Measurements from ENCODE around the gene UMODL1. TPM values are rescaled to one million over a fixed set of nuclear protein-coding genes. Genes with fewer than 3 reads are reported as not detected.

The UMODL1 gene
- total and polyA plus RNA-seq, 2 of the 13 experiments (the other 11 are each of a cell fraction or from before 2014, with no cell fraction given): not detected

DNA sequence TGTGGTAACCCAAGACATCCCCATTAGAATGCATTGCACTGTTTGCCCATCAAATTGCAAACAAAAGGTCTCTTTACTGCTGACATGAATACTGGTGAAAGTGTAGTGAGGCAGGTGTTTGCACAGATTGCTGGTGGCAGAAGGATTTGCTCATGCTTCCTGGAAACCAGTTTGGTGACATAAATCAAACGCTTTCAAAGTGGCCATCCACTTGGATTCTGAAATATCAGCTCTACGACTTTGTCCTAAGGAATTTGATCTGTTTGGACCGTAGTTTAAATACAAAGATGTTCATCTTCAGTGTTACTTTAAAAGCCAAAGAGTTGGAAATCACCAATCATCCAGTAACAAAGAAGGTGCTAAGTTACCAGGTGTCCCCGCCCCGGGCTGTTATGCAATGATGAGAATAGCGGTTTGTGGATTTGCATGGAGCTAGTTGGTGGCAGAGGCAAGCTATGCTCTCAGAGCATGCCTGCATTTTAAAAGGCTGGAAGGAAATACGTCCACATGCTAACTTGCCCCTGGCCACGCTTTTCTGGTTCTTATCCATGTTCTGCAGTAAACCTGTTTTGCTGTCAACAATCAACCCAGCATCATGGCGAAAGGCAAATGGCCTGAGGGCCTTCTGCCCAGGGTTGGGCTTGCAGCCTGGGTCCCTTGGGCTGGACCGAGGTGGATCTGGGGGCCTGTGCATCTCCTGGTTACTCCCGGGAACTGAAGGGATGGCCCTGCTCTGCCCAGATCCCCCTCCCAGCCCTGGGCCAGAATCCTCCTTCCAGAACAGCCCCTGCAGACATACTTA is 49.2 kb downstream of the UMODL1 start (continued):
- TF ChIP-seq, protein P1, sequence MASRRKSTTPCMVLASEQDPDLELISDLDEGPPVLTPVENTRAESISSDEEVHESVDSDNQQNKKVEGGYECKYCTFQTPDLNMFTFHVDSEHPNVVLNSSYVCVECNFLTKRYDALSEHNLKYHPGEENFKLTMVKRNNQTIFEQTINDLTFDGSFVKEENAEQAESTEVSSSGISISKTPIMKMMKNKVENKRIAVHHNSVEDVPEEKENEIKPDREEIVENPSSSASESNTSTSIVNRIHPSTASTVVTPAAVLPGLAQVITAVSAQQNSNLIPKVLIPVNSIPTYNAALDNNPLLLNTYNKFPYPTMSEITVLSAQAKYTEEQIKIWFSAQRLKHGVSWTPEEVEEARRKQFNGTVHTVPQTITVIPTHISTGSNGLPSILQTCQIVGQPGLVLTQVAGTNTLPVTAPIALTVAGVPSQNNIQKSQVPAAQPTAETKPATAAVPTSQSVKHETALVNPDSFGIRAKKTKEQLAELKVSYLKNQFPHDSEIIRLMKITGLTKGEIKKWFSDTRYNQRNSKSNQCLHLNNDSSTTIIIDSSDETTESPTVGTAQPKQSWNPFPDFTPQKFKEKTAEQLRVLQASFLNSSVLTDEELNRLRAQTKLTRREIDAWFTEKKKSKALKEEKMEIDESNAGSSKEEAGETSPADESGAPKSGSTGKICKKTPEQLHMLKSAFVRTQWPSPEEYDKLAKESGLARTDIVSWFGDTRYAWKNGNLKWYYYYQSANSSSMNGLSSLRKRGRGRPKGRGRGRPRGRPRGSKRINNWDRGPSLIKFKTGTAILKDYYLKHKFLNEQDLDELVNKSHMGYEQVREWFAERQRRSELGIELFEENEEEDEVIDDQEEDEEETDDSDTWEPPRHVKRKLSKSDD (CRISPR knock-in tag; IDR thresholded peaks at IDR 0.05; ENCODE audit: low read depth): no peak
- TF ChIP-seq GATAD2A (CRISPR knock-in tag; IDR thresholded peaks at IDR 0.05): peak; percentile 52; the same call in 1 of the 2 replicates
- TF ChIP-seq, protein P2, sequence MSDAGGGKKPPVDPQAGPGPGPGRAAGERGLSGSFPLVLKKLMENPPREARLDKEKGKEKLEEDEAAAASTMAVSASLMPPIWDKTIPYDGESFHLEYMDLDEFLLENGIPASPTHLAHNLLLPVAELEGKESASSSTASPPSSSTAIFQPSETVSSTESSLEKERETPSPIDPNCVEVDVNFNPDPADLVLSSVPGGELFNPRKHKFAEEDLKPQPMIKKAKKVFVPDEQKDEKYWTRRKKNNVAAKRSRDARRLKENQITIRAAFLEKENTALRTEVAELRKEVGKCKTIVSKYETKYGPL (CRISPR knock-in tag; IDR thresholded peaks at IDR 0.05): peak; percentile 92
- TF ChIP-seq BCL6 (CRISPR knock-in tag; IDR thresholded peaks at IDR 0.05): peak; percentile 77
- no peak for TF ChIP-seq IKZF1 (IDR thresholded peaks at IDR 0.05)
- no peak for TF ChIP-seq SOX6 (IDR thresholded peaks at IDR 0.05)
- TF ChIP-seq SOX6 (CRISPR knock-in tag; IDR thresholded peaks at IDR 0.05): peak; percentile 52; the same call in 1 of the 2 replicates
- TF ChIP-seq ZNF652 (CRISPR knock-in tag; IDR thresholded peaks at IDR 0.05; ENCODE audit: borderline replicate concordance, low read depth): no peak
- TF ChIP-seq YEATS2 (CRISPR knock-in tag; IDR thresholded peaks at IDR 0.05; ENCODE audit: borderline replicate concordance): no peak
- TF ChIP-seq SSRP1 (CRISPR knock-in tag; IDR thresholded peaks at IDR 0.05): no peak
- peak; percentile 45; the same call in 1 of the 2 replicates for TF ChIP-seq CEBPB (IDR thresholded peaks at IDR 0.05; ENCODE audit: borderline replicate concordance, low read depth, low read length)
- 0 out of 2 replicates have a peak, but pooled peaks have one; percentile 16 for TF ChIP-seq MAFF (IDR thresholded peaks at IDR 0.05; ENCODE audit: low read depth, low read length)
- 0 out of 2 replicates have a peak, but pooled peaks have one; percentile 37 for TF ChIP-seq TGIF2 (CRISPR knock-in tag; IDR thresholded peaks at IDR 0.05)
- TF ChIP-seq ZBTB42 (CRISPR knock-in tag; IDR thresholded peaks at IDR 0.05): no peak
- no peak for TF ChIP-seq CAMTA2 (CRISPR knock-in tag; IDR thresholded peaks at IDR 0.05; ENCODE audit: borderline replicate concordance)
- TF ChIP-seq ELF3 (CRISPR knock-in tag; IDR thresholded peaks at IDR 0.05): peak; percentile 9; the same call in 1 of the 2 replicates
- no peak for TF ChIP-seq MTF2 (CRISPR knock-in tag; IDR thresholded peaks at IDR 0.05; ENCODE audit: borderline replicate concordance)
- no peak for TF ChIP-seq FIP1L1 (IDR thresholded peaks at IDR 0.05; ENCODE audit: borderline replicate concordance, insufficient read depth, low read depth, low read length)
- no peak for TF ChIP-seq ZNF546 (CRISPR knock-in tag; conservative IDR thresholded peaks at IDR 0.05)
- no peak for TF ChIP-seq ZSCAN31 (CRISPR knock-in tag; IDR thresholded peaks at IDR 0.05; ENCODE audit: low read depth)
- no peak for TF ChIP-seq NRL (CRISPR knock-in tag; IDR thresholded peaks at IDR 0.05; ENCODE audit: borderline replicate concordance)
- TF ChIP-seq, protein P3, sequence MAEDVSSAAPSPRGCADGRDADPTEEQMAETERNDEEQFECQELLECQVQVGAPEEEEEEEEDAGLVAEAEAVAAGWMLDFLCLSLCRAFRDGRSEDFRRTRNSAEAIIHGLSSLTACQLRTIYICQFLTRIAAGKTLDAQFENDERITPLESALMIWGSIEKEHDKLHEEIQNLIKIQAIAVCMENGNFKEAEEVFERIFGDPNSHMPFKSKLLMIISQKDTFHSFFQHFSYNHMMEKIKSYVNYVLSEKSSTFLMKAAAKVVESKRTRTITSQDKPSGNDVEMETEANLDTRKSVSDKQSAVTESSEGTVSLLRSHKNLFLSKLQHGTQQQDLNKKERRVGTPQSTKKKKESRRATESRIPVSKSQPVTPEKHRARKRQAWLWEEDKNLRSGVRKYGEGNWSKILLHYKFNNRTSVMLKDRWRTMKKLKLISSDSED (CRISPR knock-in tag; IDR thresholded peaks at IDR 0.05): no peak
